HCT116 (cell line): ENCODE data around the gene ENDOD1. TPM values are rescaled to one million over a fixed set of nuclear protein-coding genes. Genes with fewer than 3 reads are reported as not detected.

Source experiments
- ATAC-seq: fragments of 200-7000 bp; cut with Tn5 transposase; 2 replicates; pipeline ENCODE4 v1.9.1; 2020; ENCODE audit warnings: mild to moderate bottlenecking, moderate library complexity
- BruUV-seq: library from RNA; stranded (reverse); fragments of 400-500 nt; replicated peaks from 2 replicates; lab custom pipeline; 2021; lab: Mats Ljungman, UMichigan
- CTCF ChIA-PET: fragments of 300-600 bp; sonication (Branson Sonifier 250); formaldehyde crosslinking; loops from one replicate; lab custom pipeline; 2021; ENCODE audit warnings: antibody characterized with exemption; lab: Charles Lee
- POLR2A ChIA-PET: fragments of 300-600, 350-600 bp; sonication (Branson Sonifier 250); formaldehyde crosslinking; loops from one replicate; lab custom pipeline; 2021; ENCODE audit warnings: antibody characterized with exemption; lab: Charles Lee
- RAD21 ChIA-PET, 2 experiments: fragments of 300-600 bp; sonication (Branson Sonifier 250); formaldehyde crosslinking; loops; one replicate each; lab custom pipeline; 2023; ENCODE audit warnings: low total read pairs in 2 of 2; ENCODE audit not compliant: uncharacterized antibody in 2 of 2, unreplicated experiment in 2 of 2, low non-redundant PET in 1 of 2; lab: Charles Lee
- DNase-seq: peaks from one replicate; pipeline ENCODE4 v3.0.0-alpha.2; 2010; ENCODE audit warnings: low read depth, low spot score
- H2AFZ ChIP-seq: fragments of 200-600 bp; shearing (Covaris generic), sonication (generic); 2 replicates; pipeline ENCODE4 v1.6.1; 2017; ENCODE audit warnings: low read depth, mixed run types, mixed read lengths, antibody characterized with exemption, low read length; ENCODE audit not compliant: poor library complexity, severe bottlenecking
- H3K27ac ChIP-seq: 2 replicates; pipeline ENCODE4 v1.5.1; 2012; ENCODE audit warnings: low read depth, low read length
- H3K27me3 ChIP-seq: fragments of 200-600 bp; sonication (generic); 2 replicates; pipeline ENCODE4 v1.6.1; 2016; ENCODE audit warnings: mixed run types, low read length, mixed read lengths; ENCODE audit not compliant: insufficient read depth
- H3K36me3 ChIP-seq, 2 experiments: fragments of 200-500 bp in 1 of 2; fragments of 200-600 bp in 1 of 2; sonication (Bioruptor generic) in 1 of 2; sonication (generic) in 1 of 2; 2 replicates each; pipeline versions ENCODE4 v1.5.1 to v1.6.1; 2014 to 2016; ENCODE audit warnings: low read length in 2 of 2, inconsistent platforms in 1 of 2, mixed read lengths in 1 of 2, mixed run types in 1 of 2; ENCODE audit not compliant: insufficient read depth in 2 of 2, control insufficient read depth in 1 of 2
- H3K4me1 ChIP-seq, 2 experiments: fragments of 200-600 bp in 1 of 2; sonication (generic) in 1 of 2; 2 replicates each; pipeline versions ENCODE4 v1.5.1 to v1.6.1; 2012 to 2017; ENCODE audit warnings: low read length in 2 of 2, inconsistent platforms in 1 of 2, mild to moderate bottlenecking in 1 of 2, mixed read lengths in 1 of 2, mixed run types in 1 of 2, moderate library complexity in 1 of 2; ENCODE audit not compliant: insufficient read depth in 2 of 2, control insufficient read depth in 1 of 2
- H3K4me2 ChIP-seq: fragments of 200-600 bp; sonication (generic); 2 replicates; pipeline ENCODE4 v1.6.1; 2017; ENCODE audit warnings: mixed run types, low read length, mixed read lengths
- H3K4me3 ChIP-seq, 2 experiments: fragments of 200-600 bp in 1 of 2; sonication (generic) in 1 of 2; replicated peaks in 1 of 2; 2 replicates each; pipeline ENCODE4 v1.5.1; 2011 to 2016; ENCODE audit warnings: low read length in 2 of 2, control low read depth in 1 of 2, low read depth in 1 of 2, mild to moderate bottlenecking in 1 of 2, mixed read lengths in 1 of 2, mixed run types in 1 of 2
- H3K79me2 ChIP-seq: fragments of 200-600 bp; sonication (generic); 2 replicates; pipeline ENCODE4 v1.6.1; 2017; ENCODE audit warnings: mild to moderate bottlenecking, mixed run types, low read length, moderate library complexity, mixed read lengths; ENCODE audit not compliant: insufficient read depth
- H3K9ac ChIP-seq: fragments of 200-600 bp; sonication (generic); 2 replicates; pipeline ENCODE4 v1.6.1; 2016; ENCODE audit warnings: low read length, mixed read lengths
- H3K9me2 ChIP-seq: fragments of 200-600 bp; sonication (generic), shearing (Covaris generic); 2 replicates; pipeline ENCODE4 v1.6.1; 2017; ENCODE audit warnings: mixed run types, mild to moderate bottlenecking, moderate library complexity; ENCODE audit not compliant: insufficient read depth
- H3K9me3 ChIP-seq, 2 experiments: fragments of 200-500 bp in 1 of 2; fragments of 200-600 bp in 1 of 2; sonication (Bioruptor generic) in 1 of 2; sonication (generic) in 1 of 2; 2 replicates each; pipeline ENCODE4 v1.6.1; 2014 to 2017; ENCODE audit warnings: low read length in 2 of 2, mixed read lengths in 2 of 2, inconsistent platforms in 1 of 2, low read depth in 1 of 2, mild to moderate bottlenecking in 1 of 2, mixed run types in 1 of 2, moderate library complexity in 1 of 2; ENCODE audit not compliant: control insufficient read depth in 1 of 2, insufficient read depth in 1 of 2
- H4K20me1 ChIP-seq: fragments of 200-600 bp; sonication (generic), shearing (Covaris generic); 2 replicates; pipeline ENCODE4 v1.6.1; 2017; ENCODE audit warnings: mixed run types, mild to moderate bottlenecking, moderate library complexity; ENCODE audit not compliant: insufficient read depth
- ATF3 ChIP-seq: IDR thresholded peaks from 2 replicates; pipeline ENCODE4 v1.6.1; 2012
- CBX3 ChIP-seq: IDR thresholded peaks from 2 replicates; pipeline ENCODE4 v1.6.1; 2012; ENCODE audit warnings: low read depth
- CEBPB ChIP-seq: IDR thresholded peaks from 2 replicates; pipeline ENCODE4 v1.6.1; 2012; ENCODE audit warnings: low read depth
- CTCF ChIP-seq, 3 experiments: fragments of 200-600 bp in 1 of 3; sonication (generic) in 1 of 3; IDR thresholded peaks in 2 of 3; conservative IDR thresholded peaks in 1 of 3; 2 replicates each; pipeline ENCODE4 v1.5.1; 2012 to 2017; ENCODE audit warnings: low read depth in 2 of 3, low read length in 2 of 3, antibody characterized with exemption in 1 of 3, borderline replicate concordance in 1 of 3, control low read depth in 1 of 3, mild to moderate bottlenecking in 1 of 3, mixed read lengths in 1 of 3, mixed run types in 1 of 3, moderate library complexity in 1 of 3; ENCODE audit not compliant: insufficient read depth in 1 of 3
- EGR1 ChIP-seq: IDR thresholded peaks from 2 replicates; pipeline ENCODE4 v1.6.1; 2012; ENCODE audit warnings: low read depth
- EZH2 ChIP-seq: fragments of 200-600 bp; sonication (generic); IDR thresholded peaks from 2 replicates; pipeline ENCODE4 v1.6.1; 2017; ENCODE audit warnings: antibody characterized with exemption, mixed run types
- FOSL1 ChIP-seq: IDR thresholded peaks from 2 replicates; pipeline ENCODE4 v1.6.1; 2012; ENCODE audit warnings: low read depth
- MAX ChIP-seq: IDR thresholded peaks from 2 replicates; pipeline ENCODE4 v1.6.1; 2012
- POLR2AphosphoS5 ChIP-seq: IDR thresholded peaks from 2 replicates; pipeline ENCODE4 v1.6.1; 2011; ENCODE audit warnings: mild to moderate bottlenecking, low read depth, low read length, moderate library complexity
- RAD21 ChIP-seq: IDR thresholded peaks from 2 replicates; pipeline ENCODE4 v1.6.1; 2012; ENCODE audit warnings: low read depth, mild to moderate bottlenecking
- SIN3A ChIP-seq: IDR thresholded peaks from 2 replicates; pipeline ENCODE4 v1.6.1; 2012; ENCODE audit warnings: low read depth
- SP1 ChIP-seq: IDR thresholded peaks from 2 replicates; pipeline ENCODE4 v1.6.1; 2012; ENCODE audit warnings: low read depth
- YY1 ChIP-seq: IDR thresholded peaks from 2 replicates; pipeline ENCODE4 v1.6.1; 2011; ENCODE audit warnings: low read length, low read depth, moderate library complexity, mild to moderate bottlenecking; ENCODE audit not compliant: insufficient replicate concordance; ENCODE audit errors: extremely low read depth
- ZBTB33 ChIP-seq: IDR thresholded peaks from 2 replicates; pipeline ENCODE4 v1.6.1; 2011; ENCODE audit warnings: mild to moderate bottlenecking, low read length, moderate library complexity; ENCODE audit not compliant: insufficient replicate concordance; ENCODE audit errors: extremely low read depth
- ZFX ChIP-seq: fragments of 450-650 bp; IDR thresholded peaks from 2 replicates; pipeline ENCODE4 v1.6.1; 2017
- intact Hi-C: fragments of 100-400 bp; cut with micrococcal nuclease; formaldehyde crosslinking; loops from 2 replicates; pipeline ENCODE4 v1.10.0; 2022
- total RNA-seq: library from RNA; stranded (reverse); gene quantifications from one replicate; pipeline ENCODE4 v1.2.1, GENCODE V29; 2021; ENCODE audit not compliant: unreplicated experiment

The ENDOD1 gene
- total RNA-seq, 1 experiment from 2014 or later, result 33.6 TPM

GRCh38 chr11:95067039-95067840 is 22.4 kb upstream of the ENDOD1 start (continued):
- peak; percentile 23 for TF ChIP-seq SIN3A
- TF ChIP-seq CEBPB, result no peak; the same call in 1 of the 2 replicates
- TF ChIP-seq POLR2AphosphoS5, result no peak; the same call in none of the 2 replicates
- peak; percentile 89 for TF ChIP-seq YY1
- peak; percentile 11; the same call in 1 of the 2 replicates for TF ChIP-seq SP1
- peak; percentile 27 for TF ChIP-seq RAD21

GRCh38 chr11:95067841-95068219 is 21.8 kb upstream of the ENDOD1 start:
- Histone ChIP-seq H4K20me1 (no peaks in the 10 kb centered on the region), H3K27ac (peak overlapping the region; percentile 96), H3K4me1 (peaks cover 15 to 21% of the 10 kb centered on the region in 2 experiments), H3K9ac (peak overlapping the region; percentile 79), H3K9me2 (no peaks in the 10 kb centered on the region), H2AFZ (no peak overlapping the region), H3K27me3 (no peaks in the 10 kb centered on the region), H3K4me2 (peak overlapping the region; percentile 79), H3K36me3 (no peaks in the 10 kb centered on the region), H3K79me2 (peaks cover 26% of the 10 kb centered on the region), H3K9me3 (no peaks in the 10 kb centered on the region), H3K4me3 (peak overlapping the region; percentile 69 to 84)
- ChIA-PET CTCF (interaction anchor here (0.9 to 3.4 kb wide), 7 partner anchors 24 to 446 kb away, joined by 3 to 23 read pairs (median 4); partner anchors contain the start of gene ENDOD1), POLR2A (interaction anchor here (1.0 to 3.1 kb wide), 15 partner anchors 8 to 723 kb away, joined by 3 to 36 read pairs (median 4); partner anchors contain the start of genes CEP57 and ENDOD1), RAD21 (interaction anchor here (0.8 to 1.2 kb wide), 3 partner anchors 41 to 95 kb away, joined by 3 read pairs; partner anchors contain the start of genes CWC15 (in 1 of the 2) and KDM4D (in 1 of the 2))
- no TSS peak for BruUV-seq
- ATAC-seq (peak; percentile 4; the same call in 1 of the 2 replicates), DNase-seq (no peak)
- no peak for TF ChIP-seq CTCF (IDR thresholded peaks at IDR 0.05 in 2 of 3, conservative IDR thresholded peaks at IDR 0.05 in 1 of 3; ENCODE audit: borderline replicate concordance in 1 of 3, insufficient read depth in 1 of 3, low read depth in 2 of 3, low read length in 2 of 3)
- TF ChIP-seq RAD21, result no peak
- no peak for TF ChIP-seq ZBTB33
- TF ChIP-seq EZH2, result no peak
- no peak for TF ChIP-seq ATF3
- no peak for TF ChIP-seq CEBPB
- no peak for TF ChIP-seq ZFX
- no peak for TF ChIP-seq CBX3
- TF ChIP-seq FOSL1, result no peak
- no peak for TF ChIP-seq EGR1
- TF ChIP-seq MAX, result no peak
- intact Hi-C loops, result loop anchor here (2.0 to 5.0 kb wide), 6 partner anchors 25 to 1359 kb away; partner anchors contain the start of gene FAM76B
